GM19438 (cell line): ENCODE measurements around the gene ADAMTS14.

Experiments used
- ATAC-seq: cut with Tn5 transposase; IDR thresholded peaks from one replicate; pipeline ENCODE4 v1.9.1; 2021; ENCODE audit warnings: low read depth; ENCODE audit not compliant: unreplicated experiment

Gene ADAMTS14

DNA sequence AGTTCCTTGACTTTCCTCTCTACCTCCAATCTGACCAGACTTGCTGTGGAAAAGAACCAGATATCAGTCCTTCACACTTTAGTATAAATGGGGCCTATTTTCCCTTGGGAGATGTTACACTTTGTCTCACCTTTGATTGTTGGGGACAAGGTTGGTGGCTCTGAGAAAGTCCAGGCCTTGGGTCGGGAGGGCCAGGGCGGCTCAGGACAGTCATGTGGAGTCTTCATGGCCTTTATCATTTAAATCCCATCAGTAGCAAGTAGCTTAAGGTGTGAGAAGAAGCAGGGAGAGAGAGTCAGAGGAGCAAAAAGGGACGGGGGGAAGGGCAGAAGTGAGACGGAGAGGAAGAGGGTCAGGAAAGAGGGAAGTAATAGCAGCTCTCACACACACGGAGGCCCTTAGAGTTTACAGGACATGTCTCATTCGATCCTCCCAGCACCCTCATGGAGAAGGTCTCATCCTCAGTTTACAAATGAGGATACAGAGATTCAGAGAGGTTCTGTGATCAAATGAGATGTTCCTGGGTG is 72.4 kb downstream of the ADAMTS14 start:
- ATAC-seq, result no peak

DNA sequence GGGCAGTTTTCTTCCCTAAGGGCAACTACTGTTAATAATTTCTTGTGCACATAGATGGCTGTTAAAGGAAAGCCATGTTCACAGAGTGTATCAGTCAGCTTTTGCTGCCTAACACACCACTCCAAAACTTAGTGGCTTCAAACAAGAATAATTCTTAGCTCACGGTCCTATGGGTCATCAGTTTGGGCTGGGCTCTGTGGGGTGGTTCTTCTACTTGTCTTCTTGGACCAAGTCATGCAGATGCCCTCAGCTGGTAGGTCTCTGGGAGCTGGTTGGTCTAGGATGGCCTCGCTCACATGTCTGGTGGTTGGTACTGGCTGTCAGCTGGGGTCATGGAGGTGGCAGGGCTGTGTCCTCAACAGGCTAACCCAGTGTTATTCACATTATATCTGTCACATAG is 73.2 kb downstream of the ADAMTS14 start:
- no peak for ATAC-seq

DNA sequence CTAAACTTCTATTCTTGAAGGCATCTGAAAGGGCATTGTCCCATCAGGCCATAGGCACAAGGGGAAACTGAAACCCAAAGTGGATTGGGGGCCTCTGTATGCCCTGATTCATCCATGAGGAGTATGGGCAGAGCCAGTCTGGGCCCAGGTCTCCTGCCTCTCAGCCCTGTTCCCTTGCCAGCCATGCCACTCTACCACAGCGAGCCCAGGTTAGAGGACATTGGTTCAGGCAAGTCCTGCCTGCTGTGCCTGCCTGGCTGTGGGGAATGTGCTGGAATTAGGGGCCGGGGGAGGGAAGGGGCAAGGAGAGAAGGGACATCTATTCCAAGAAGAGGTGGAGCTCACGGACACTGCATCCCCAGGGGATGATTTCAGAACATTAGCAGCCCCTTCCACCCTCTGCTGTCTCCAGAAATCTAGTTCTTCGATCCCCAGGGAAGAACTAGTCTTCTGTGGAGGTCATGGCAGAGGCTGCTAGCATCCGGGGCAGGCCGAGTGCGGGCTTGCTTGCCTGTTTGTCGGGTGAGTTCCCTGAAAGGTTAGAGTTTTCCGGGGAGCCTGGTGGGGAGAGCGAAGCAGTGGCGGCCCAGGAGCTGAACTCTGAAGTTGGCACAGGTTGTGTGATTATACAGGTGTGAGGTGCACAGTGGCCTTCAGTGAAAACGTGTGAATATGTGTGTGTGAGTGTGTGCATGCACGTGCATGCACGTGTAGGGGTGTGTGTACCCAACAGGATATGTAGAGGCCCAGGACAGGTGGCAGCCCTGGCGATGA is 75.1 kb downstream of the ADAMTS14 start:
- ATAC-seq, result no peak

DNA sequence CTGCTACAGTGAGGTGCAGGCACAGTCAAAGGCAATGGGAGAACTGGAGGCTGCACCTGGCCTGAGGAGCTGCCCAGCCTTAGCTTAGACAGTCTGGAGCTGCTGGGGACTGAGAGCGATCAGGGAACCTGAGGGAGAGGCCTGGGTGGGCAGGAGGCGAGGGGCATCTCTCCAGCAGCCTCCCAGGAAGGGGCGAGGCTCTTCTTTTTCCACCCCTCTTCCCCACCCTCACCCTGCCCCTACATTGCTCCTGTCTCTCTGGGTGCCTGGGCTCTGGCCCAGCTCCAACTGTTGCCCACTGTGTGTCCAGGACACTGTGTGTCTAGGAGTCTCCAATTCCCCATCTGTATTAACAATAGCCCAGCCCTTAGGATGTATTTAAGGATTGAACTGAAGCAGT is 76.0 kb downstream of the ADAMTS14 start:
- ATAC-seq, result no peak

DNA sequence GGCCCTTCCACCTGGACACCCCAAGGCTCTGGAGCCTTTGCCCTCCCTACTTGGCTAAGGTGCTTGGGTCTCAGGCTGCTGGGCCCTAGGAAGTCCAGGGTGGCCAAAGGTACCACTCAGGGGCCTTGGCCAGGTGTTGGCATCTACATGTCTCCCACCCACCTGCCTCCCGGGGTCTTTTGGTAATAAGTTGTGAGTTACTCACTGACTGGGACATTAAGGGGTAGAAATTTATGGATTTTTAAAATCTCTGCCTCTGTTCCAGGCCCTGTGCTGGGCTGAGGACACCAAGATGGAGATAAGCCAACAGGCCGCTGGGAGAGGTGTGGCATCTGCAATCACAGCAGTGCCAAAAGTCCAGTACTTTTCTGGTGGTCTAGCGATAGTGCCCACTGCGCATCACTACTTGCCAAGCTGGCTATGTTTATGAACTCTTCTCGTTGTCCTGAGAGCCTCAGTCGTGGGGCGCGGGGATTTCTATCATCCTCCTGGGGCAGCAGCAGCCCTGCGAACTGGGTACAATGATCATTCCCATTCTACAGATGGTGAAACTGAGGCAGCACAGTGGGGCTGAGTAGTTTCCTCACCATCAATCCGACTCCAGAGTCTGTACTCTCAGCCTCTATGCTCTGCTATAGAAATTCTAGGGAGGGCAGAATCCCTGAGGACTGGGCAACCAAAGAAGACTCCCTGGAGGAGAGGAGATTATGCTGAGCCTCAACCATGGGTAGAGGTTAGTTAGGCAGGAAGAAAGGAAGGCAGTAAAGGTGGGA is 76.7 kb downstream of the ADAMTS14 start:
- ATAC-seq, result no peak

DNA sequence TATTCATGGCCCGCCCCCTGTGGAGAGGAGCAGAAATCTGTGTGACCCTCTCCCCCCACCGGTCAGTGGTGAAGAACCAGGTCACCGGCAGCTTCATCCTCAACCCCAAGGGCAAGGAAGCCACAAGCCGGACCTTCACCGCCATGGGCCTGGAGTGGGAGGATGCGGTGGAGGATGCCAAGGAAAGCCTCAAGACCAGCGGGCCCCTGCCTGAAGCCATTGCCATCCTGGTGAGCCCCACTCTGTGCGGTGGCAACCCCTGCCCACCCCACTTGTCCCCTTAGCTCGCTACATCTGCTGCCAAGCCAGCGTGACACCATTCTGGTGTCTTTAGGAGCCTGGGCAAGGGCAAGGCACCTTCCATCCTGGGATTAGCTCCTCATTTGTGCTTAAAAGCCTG is 77.5 kb downstream of the ADAMTS14 start:
- no peak for ATAC-seq

DNA sequence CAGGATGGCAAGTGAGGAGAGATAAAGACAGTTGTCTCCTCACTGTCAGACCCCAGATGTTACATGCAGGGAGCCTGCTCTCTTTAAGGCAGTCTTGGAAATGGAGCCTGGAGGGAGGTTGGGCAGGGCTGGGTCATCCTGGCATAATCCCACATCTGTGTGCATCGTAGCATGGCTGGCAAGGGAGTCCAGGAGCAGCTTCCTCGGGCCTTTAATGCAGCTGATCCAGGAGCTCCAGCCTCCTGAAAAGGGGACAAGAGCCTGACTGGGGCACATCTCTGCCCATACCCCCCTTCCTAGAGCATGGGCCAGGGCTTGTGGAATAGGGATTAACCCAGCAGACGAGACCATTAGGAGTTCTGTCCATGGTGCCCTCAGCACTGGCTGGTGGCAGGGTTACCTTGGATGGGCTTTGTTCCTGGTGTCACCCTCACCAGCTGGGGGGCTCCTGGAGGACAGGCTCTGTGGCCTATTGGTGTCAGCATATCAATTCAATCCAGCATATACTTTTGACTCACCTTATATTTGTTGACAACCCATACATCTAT is 77.9 kb downstream of the ADAMTS14 start:
- ATAC-seq, result no peak

DNA sequence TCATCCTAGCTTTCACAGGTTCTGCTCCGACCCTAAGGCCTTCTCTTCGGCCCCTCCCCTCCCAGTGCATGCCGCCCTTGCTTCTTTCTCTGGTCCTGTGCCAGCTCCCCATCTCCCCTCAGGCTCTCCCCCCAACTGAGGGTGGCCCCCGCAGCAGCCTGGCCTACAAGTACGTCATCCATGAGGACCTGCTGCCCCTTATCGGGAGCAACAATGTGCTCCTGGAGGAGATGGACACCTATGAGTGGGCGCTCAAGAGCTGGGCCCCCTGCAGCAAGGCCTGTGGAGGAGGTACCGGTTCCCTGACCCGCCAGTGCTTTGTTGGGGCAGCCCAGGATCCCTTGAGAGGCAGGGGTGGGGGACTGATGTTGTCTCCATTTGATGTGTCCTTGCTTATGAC is 79.0 kb downstream of the ADAMTS14 start:
- ATAC-seq, result no peak

DNA sequence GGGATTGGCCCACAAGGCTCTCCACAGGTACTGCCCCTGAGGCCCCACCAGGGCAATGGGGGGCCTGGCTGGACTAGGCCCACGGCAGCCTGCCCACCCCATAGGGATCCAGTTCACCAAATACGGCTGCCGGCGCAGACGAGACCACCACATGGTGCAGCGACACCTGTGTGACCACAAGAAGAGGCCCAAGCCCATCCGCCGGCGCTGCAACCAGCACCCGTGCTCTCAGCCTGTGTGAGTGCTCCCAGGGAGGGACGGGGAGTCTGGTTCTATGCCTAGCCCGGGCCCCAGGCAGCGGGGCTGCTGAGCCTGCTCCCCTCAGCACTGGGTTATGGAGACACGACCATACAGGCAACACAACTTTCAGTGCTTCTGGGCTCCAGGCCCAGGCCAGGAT is 79.7 kb downstream of the ADAMTS14 start:
- ATAC-seq, result no peak

DNA sequence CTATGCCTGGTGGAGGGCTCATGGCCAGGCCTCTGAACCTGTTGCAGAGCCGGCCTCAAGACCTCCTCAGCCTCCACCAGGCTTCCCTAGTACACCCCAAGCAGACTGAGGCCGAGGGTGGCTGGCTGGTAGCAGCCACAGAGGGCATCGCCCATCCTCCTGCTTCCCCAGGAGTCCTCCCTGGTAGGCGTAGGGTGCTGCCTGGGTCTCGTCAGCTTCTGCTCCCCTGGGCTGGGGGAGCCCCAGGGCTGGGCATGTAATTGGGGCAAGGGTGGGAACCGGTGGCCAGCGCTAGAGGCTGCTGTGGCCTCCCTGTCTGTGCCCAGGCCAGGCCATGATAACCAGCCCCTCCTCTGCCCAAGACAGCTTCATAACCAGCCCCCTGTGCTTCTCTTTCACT is 80.3 kb downstream of the ADAMTS14 start:
- ATAC-seq, result no peak

DNA sequence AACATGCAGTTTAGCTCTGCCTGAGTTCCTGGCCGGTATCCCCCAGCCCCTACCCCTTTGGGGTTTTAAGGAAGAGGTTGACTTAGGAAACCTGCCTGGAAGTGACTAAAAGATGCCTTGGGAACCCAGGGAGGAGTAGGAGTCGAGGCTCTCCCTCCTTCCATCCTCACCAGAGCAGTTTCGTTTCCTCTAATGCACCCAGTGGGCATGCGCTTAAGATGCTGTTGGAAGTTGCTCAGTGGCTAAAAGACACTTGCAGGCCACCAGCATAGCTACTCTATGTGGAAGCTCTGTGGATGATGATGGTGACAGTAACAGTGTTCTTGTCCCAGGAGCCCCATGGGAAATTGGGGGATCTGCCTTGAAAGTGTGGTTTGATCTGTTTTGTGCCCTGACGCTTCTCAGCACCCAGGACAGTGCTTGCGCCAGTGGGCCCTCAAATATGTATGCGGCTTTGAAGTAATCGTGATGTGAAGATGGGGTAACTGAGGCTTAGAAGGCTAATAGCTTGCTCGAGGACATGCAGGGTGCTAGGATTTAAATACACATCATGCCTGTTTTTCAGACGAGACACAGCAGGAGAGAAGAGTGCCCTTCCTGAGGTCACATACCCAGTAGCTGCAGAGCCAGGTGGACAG is 80.8 kb downstream of the ADAMTS14 start:
- ATAC-seq, result no peak

DNA sequence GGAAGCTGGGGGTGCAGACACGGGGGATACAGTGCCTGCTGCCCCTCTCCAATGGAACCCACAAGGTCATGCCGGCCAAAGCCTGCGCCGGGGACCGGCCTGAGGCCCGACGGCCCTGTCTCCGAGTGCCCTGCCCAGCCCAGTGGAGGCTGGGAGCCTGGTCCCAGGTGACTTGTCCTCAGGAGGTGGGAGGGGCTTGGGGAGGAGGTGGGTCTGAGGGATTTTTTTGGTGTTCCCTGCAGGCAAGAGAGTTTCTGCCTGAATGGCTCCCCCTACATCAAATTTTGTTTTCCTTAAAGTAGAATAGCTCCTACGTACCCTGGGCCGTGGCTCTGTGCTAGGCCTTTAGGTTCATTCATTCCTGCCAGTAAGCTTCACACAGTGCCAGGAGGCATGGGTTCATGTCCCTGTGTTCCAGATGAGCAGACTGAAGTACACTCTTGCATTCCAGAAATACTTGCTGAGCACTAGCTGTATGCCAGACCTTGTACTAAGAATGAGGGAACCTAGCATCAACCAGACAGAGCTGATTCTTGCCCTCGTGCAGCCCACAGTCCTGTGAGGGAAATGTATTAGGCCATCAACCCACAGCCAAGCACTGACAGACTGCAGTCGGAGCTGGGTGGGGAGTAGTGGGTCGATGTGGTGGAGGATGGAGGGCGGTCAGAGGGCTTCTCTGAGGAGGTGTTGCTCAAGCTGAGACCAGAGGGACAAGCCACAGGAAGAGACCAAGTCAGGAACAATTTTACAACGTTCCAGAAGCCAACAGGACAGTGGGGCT is 81.7 kb downstream of the ADAMTS14 start:
- no peak for ATAC-seq

DNA sequence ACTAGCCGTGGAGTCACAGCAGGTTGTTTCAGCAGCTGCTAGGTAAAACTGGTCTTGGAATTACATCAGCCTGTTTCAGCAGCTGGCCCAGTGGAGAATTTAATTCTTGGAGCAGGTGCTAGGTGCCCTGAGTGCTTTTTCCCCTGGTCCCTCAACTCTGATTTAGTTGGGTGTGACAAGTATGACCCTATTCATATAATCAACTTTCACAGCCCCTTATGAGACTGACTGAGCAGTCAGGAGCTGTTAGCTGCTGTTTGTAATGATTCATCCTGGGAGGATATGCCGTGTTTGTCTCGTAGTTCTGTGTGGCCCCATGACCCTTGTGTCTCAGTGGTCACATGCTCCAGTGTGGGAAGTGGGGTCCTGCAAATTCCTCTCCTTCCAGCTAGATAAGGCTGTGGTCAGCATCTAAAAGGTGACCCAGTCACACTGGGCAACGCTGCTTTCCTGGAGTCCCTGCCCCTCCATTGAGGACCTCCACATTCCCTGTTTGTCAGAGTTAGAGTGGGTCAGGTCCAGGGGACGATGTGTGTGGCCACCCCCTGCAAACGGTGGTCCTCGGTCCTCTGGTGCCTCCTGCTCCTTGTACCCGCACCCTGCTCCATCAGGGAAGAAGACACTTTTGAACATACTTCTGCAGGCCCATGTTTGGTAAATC is 84.5 kb downstream of the ADAMTS14 start:
- ATAC-seq, result no peak

DNA sequence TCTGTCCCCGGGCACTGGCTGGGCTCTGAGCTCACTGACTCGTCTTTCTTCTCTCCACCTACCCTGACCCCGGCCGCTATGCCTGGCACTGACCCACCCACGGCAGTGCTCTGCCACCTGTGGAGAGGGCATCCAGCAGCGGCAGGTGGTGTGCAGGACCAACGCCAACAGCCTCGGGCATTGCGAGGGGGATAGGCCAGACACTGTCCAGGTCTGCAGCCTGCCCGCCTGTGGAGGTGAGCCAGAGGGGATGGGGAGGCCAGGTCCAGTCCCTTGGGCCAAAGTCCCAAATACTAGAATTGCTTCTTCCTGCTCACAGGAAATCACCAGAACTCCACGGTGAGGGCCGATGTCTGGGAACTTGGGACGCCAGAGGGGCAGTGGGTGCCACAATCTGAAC is 85.5 kb downstream of the ADAMTS14 start:
- no peak for ATAC-seq

DNA sequence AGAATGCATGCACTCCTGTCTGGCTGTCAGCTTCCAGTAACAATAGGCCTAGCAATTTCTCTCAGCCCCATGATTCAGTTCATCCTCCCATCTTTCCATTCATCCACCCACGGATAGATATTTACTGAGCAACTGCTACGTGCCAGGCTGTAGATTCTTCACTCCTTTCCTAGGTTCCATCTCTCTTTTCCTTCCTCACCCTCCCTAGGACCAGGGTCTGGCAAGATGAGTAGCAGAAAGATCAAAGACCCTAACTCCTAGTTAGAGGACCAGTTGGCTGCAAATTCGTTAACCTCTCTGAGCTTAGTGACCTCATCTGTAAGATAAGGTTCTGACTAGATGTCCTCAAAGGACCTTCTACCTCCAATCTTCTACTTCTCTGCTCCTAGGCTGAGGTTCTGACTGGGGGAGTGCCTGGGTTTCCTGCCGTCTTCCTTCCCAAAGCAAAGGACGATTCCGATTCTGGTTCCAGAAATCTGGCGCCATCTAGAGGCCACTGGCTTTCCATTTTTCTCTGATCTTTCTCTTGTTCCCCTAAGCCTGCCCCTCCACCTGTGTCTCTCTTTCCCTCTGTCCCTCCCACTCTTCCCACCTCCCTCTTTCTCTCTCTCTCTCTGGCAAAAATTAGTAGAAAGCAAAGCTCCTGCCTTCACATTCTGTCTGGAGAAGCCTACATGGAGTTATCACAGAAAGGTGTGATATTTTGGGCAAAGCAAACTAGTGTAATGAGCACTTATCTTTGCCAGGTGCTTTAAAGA is 86.6 kb downstream of the ADAMTS14 start:
- no peak for ATAC-seq

DNA sequence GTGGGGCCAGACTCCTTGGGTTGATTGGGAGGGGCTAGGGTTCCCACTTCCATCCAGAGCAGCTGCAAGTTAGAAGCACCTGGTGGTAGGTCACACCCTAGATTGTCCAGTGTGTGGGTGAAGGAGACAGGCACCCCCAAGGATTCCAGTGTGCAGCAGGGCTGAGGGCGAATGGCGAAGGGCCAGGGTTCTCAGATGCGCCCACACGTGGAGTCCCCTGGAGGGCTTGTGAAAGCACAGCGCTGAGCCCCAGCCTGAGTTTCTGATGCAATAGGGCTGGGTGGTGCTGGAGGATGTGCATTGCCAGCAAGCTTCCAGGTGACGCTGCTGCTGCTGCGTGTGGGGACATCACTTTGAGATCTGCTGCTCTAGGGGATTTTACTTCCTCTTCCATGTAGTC is 87.5 kb downstream of the ADAMTS14 start:
- no peak for ATAC-seq

DNA sequence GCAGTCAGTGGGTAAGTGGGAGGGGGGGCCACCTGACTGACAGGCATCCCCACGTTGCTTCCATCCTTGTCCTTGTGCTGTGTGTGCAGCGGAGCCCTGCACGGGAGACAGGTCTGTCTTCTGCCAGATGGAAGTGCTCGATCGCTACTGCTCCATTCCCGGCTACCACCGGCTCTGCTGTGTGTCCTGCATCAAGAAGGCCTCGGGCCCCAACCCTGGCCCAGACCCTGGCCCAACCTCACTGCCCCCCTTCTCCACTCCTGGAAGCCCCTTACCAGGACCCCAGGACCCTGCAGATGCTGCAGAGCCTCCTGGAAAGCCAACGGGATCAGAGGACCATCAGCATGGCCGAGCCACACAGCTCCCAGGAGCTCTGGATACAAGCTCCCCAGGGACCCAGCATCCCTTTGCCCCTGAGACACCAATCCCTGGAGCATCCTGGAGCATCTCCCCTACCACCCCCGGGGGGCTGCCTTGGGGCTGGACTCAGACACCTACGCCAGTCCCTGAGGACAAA is 88.0 kb downstream of the ADAMTS14 start:
- no peak for ATAC-seq

DNA sequence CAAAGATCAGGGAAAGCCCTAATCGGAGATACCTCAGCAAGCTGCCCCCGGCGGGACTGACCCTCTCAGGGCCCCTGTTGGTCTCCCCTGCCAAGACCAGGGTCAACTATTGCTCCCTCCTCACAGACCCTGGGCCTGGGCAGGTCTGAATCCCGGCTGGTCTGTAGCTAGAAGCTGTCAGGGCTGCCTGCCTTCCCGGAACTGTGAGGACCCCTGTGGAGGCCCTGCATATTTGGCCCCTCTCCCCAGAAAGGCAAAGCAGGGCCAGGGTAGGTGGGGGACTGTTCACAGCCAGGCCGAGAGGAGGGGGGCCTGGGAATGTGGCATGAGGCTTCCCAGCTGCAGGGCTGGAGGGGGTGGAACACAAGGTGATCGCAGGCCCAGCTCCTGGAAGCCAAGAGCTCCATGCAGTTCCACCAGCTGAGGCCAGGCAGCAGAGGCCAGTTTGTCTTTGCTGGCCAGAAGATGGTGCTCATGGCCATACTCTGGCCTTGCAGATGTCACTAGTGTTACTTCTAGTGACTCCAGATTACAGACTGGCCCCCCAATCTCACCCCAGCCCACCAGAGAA is 88.8 kb downstream of the ADAMTS14 start:
- no peak for ATAC-seq
